GM18873 (cell line): Measurements from ENCODE around the gene C6orf62.
"Not testable (repeated sequence)": the region's sequence is repeated elsewhere in the genome, so short reads cannot be mapped to it uniquely, and the experiment has no call there.

ENCODE experiments used
- ATAC-seq: cut with Tn5 transposase; IDR thresholded peaks from one replicate; pipeline ENCODE4 v1.9.1; 2021; ENCODE audit warnings: mild to moderate bottlenecking, moderate library complexity, moderate number of reproducible peaks; ENCODE audit not compliant: unreplicated experiment, low FRiP score

Gene C6orf62

GRCh38 chr6:24670492-24670891, 48.5 kb downstream of the C6orf62 start:
- ATAC-seq, result not testable (repeated sequence)

DNA sequence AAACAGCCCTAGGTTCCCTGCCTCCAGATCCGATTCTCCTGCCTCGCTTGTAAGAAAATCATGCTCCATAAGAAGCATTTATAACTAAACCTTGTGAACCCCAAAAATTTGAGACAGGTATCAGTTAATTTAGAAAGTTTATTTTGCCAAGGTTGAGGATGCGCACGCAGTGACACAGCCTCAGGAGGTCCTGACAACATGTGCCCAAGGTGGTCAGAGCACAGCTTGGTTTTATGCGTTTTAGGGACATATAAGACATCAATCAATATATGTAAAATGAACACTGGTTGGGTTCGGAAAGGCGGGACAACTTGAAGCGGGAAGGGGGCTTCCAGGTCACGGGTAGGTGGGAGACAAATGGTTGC, 50.0 kb downstream of the C6orf62 start:
- no peak for ATAC-seq

DNA sequence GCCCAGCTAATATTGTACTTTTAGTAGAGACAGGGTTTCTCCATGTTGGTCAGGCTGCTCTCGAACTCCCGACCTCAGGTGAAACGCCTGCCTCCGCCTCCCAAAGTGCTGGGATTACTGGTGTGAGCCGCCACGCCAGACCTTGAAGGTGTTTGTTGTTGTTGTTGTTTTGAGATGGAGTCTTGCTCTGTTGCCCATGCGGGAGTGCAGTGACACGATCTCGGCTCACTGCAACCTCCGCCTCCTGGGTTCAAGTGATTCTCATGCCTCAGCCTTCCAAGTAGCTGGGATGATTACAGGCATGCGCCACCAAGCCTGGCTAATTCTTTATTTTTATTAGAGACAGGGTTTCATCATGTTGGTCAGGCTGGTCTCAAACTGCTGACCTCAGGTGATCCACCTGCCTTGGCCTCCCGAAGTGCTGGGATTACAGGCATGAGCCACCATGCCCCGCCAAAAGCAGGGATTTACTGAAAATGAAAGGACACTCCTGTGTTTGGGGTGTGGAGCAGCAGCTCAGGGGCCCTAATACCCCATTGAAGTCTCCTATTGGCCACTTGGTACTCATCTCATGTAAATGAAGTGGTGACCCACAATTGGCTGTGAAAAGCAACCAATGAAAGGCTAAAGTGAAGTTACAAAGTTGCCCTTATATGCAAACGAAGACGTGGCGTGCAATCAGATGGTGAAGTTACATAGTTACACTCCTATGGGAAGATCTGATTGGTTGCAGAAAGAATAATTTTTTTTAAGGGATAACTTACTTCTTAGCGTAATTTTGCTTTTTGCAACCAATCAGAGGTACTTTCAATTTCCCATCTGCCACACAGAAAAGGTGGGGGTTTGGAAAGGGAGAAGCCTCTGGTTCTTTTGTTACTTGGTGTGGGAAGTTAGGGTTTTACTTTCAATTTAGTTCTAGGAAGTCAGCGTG, 50.6 kb downstream of the C6orf62 start:
- ATAC-seq, result not testable (repeated sequence)

DNA sequence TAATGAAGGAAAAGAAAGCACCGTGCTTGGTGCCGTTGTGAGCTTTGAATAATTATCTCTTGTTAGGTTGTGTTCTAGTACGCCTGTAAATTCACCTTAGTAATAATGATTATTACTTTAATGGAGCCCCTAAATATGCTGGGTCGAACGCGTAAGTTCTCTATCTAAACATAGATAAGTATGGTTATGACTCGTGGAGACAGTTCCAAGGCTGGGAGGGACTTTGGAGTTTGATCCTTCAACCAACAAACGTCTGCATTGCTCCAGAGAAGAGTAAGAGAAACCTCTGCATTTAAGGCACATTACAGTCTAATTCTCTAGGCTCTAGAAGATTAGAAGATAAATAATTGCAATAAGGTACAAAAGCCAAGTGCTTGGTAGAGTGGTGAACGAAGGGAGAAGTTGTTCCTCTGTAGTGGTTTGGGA, 51.6 kb downstream of the C6orf62 start:
- no peak for ATAC-seq

GRCh38 chr6:24666641-24667377, 52.1 kb downstream of the C6orf62 start, which contains the start of the genes ACOT13 and TDP2:
TSS of gene ACOT13 (plus strand) at chr6:24667077. CDS start at chr6:24667264, 187 bp downstream.
TSS of gene TDP2 (minus strand) at chr6:24666899. CDS start at chr6:24666862, 37 bp downstream.
- peak; percentile 96 for ATAC-seq

DNA sequence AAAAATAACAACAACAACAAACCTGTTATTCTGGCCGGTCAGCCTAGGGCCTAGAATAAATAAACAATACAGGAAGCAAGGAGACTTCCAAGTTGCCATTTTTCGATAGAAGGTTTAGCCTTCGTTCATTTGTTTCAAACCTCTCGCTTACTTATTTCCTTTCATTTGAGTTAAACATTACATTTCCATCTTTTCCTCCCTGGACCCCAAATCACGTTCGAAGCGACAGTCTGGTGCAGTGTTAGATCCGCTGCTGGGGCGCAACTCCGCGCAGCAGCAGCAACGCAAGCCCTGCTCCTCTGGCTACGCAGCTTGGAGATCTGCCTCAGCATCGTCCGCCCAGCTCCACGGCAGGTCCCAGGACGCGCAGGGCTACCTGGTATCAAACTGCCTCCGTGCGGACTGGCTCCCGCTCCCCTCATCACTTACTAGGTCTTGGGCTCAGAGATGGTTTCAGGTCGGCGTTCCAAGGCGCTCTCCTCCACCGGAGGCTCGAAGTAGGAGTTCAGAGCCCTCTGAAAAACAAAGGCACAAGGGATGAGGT, 52.8 kb downstream of the C6orf62 start:
- ATAC-seq, result peak; percentile 25

- ATAC-seq, result no peak
Measured at GRCh38 chr6:24664046-24664987, 54.6 kb downstream of the C6orf62 start.

GRCh38 chr6:24663189-24663588, 55.8 kb downstream of the C6orf62 start:
- no peak for ATAC-seq

GRCh38 chr6:24662236-24662635, 56.7 kb downstream of the C6orf62 start:
- no peak for ATAC-seq

DNA sequence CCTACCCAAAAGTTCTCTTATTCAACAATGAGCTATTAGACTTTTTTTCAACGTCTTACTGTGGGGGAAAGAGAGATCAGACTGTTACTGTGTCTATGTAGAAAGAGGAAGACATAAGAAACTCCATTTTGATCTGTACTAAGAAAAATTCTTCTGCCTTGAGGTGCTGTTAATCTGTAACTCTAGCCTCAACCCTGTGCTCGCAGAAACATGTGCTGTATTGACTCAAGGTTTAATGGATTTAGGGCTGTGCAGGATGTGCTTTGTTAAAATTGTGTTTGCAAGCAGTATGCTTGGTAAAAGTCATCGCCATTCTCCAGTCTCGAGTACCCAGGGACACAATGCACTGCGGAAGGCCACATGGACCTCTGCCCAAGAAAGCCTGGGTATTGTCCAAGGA, 57.2 kb downstream of the C6orf62 start:
- not testable (repeated sequence) for ATAC-seq

DNA sequence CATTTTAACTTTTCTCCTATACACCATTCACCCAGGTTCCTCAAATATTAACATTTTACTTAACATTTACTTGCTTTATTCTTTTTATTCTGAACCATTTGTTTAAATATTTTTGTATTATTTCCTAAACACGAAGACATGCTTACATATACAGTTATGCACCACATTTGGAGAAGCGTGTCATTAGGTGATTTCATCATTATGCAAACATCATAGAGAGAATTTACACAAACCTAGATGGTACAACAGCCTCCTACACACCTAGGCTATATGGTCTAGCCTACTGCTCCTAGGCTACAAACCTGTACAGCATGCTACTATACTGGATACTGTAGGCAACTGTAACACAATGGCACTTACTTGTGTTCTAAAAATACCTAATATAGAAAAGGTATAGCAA, 58.8 kb downstream of the C6orf62 start:
- no peak for ATAC-seq

- no peak for ATAC-seq
Measured at GRCh38 chr6:24659561-24659960, 59.4 kb downstream of the C6orf62 start.

- ATAC-seq, result no peak
Measured at GRCh38 chr6:24658573-24659560, 60.1 kb downstream of the C6orf62 start.

DNA sequence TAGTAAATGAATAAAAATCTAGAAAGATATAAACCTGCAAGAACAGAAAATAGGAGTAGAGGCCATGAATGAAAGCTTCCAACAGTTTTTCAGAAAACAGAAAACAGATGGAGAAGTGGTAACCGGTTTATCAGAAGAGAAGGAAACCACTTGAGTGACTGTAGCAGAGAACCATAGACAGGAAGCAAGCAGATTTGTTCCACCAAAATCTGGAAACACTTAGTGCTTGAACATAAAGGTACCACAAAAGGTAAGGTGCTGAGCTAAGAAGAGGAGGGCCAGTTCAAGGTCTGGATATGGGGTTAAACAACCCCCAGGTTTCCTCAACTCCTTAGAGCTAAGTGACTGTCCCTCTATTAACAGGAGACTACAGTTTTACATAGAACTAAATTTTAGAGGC, 63.7 kb downstream of the C6orf62 start:
- no peak for ATAC-seq
